Measurements from ENCODE around the gene UBL4B.

GRCh38 chr1:110125810-110126209 is 13.6 kb downstream of the UBL4B start:
- TF ChIP-seq CTCF (IDR thresholded peaks at IDR 0.05) (no peak), POLR2A (IDR thresholded peaks at IDR 0.05) (no peak)

Measured in uterus (tissue), 2 donors.